ENCODE results near the gene AARS2.
"Not testable (repeated sequence)": the region's sequence is repeated elsewhere in the genome, so short reads cannot be mapped to it uniquely, and the experiment has no call there.

AARS2 gene

GRCh38 chr6:44328203-44328602 is 15.1 kb upstream of the AARS2 start:
- DNase-seq = not testable (repeated sequence)

DNA sequence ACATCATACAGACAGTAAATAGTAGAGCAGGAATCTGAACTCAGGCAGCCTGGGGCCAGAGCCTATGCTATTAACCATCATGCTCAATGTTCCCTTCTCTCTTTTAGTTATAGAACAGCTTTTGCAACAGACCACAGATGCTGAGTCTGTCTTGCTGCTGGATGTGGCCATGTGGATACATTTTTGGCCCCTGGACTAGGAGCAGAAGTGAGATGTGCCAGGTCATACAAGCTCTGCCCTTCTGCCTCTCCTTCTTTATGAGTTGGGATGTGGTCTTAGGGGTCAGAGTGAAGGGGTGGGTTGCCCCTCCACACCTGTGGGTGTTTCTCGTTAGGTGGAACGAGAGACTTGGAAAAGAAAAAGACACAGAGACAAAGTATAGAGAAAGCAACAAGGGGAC is 14.6 kb upstream of the AARS2 start:
- DNase-seq = no peak

DNA sequence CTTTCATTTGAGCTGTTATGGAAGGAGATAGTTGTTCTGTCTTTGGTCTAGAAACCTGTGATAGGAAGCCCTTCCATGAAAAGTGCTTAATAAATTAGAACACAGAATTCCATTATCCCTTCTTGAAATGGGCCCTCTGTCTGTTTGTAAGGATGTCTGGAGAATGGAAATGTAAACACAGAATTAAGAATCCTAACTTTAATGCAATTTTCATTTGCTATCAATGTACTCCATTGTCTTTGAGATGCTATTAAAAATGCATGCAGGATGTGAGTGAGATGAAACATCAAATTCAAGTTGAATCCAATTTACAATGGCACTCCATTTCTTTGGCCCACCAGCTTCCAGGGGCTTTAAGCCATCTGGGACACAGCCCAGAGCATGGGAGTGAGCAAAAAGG is 13.9 kb upstream of the AARS2 start:
- no peak for DNase-seq

- no peak for DNase-seq
Measured at GRCh38 chr6:44321210-44321609, 8.1 kb upstream of the AARS2 start.

GRCh38 chr6:44317136-44317631 is 4.0 kb upstream of the AARS2 start:
- DNase-seq = not testable (repeated sequence)

DNA sequence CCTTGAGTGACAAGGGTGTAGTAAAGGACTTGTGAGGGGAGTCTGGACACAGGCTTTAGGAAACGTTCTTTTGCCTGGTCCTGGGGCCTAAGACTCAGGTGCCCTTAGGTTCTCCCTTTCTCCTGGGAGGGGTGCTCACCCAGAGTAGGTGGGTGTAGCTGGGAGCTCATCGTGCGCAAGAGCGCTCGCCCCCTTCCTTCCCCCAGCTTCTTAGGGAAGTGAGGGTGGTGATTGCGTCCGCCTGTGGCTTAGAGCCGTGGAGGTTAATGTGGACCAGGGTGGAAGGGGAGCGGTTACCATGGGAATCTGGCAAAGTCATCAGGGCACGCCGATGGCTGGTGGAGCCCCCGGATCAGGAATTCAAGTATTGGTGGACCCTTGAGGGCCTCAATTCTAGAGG is 3.3 kb upstream of the AARS2 start:
- no peak for DNase-seq

DNA sequence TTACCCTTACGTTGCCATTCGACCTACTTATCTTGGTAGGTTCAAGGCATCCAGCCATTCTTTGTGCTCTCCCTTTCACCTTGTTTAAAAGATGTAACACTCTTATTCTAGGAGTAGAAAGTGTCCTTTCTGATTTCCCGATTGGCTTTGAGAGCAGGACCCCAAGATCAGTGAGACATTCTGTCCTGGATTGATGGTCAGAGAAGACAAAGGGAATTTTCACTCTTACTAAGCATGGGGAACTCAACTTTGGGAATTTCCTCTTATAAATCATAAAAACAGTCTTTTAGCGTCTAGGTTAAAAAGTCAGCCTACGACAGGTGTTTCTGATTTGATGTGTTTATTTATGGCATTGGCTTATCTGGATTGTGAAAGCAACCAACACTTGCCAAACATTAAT is 2.8 kb upstream of the AARS2 start:
- DNase-seq = no peak

DNA sequence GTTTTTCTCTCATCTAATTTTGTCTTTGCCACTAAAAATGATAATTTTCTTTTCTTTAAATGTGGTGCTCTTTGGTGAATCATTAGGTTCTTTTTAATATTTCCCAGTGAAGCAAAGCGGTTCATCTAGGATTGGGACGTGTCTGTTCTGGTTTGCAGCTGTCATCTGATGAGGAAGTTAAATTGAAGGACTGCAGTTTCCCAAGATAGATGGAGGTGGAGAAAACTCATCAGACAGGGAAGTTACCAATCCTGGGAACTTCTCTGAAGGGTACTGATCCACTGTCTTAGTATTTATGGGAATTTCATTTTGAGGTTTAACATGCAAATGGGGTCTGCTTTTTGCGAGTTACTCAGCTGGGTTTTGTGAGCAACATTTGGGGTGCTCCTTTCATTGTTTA is 2.4 kb upstream of the AARS2 start:
- DNase-seq = no peak

GRCh38 chr6:44314657-44315056 is 1.5 kb upstream of the AARS2 start:
- DNase-seq = not testable (repeated sequence)

DNA sequence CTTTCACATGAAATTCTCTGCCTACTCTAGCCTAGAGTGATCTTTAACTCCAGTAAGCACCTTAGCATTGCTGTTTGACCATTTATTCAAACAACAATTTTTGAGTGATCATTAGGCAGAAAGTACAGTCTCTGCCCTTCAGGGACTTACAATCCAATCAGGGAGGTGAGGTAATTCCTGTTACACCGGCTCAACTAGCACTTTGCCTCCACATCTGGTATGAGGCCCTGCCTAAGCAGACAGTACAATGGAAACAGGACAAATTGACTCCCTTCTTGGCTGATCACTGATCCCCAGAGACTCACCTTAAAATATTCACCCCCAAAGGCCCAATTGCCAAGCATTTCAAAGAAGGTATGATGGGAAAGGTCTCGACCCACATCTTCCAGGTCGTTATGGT is 1.4 kb downstream of the AARS2 start:
- DNase-seq = no peak

GRCh38 chr6:44311304-44311703 is 1.8 kb downstream of the AARS2 start:
- no peak for DNase-seq

DNA sequence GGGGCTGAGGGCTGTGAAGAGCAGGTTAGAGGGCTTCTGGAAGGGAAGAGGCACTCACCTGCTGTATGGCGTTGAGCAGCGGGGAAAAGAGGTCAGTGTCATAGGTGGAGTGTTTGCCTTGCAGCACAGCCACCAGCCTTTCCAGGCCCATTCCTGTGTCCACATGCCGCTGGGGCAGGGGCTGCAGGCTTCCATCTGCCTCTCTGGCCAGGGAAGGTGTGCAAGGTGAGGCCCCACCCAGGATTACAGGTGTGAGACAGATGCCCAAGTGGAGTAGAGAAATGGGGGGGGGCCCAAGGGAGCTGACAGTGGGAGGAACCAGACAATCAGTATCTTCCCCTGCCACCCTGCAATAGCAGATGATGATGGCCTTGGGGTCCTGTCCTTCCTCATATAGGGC is 2.9 kb downstream of the AARS2 start:
- DNase-seq = no peak

GRCh38 chr6:44309631-44310030 is 3.5 kb downstream of the AARS2 start:
- DNase-seq = no peak

DNA sequence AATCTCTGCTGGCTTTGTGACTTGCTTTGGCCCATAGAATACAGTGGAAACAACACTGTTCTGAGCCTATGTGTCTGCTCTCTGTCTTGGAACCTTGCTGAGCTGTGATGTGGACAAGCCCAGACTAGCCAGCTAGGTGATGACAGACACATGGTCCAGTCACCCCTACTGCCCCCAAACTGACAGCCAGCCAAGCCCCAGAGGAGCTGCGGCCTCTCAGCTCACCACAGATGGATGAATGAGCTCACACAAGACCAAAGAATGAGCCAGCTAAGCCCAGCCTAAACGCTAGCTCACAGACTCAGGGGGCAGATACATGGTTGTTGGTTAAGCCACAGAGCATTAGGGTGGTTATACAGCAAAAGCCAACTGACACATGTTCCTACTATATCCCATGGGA is 4.1 kb downstream of the AARS2 start:
- DNase-seq = no peak

GRCh38 chr6:44307217-44307616 is 5.9 kb downstream of the AARS2 start:
- no peak for DNase-seq

DNA sequence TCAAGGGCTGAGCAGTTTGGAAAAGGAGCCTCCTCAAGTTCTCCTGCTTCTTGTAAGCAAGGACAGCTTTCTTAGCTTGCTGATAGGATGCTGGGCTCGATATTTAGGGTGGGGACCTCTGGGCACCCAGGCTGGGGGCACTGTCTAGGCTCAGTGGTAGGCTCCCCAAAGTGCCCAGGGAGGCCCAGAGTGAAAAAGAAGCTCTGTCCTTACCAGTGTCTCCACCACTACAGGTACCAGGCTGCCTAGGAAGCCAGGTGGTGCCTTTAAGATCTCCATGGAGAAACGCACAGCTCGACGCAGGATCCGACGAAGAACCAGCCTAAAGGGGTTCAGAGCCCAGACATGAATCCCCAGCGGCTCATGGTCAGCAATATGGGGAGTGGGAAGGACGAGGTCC is 6.4 kb downstream of the AARS2 start:
- DNase-seq = no peak

- no peak for DNase-seq
Measured at GRCh38 chr6:44305200-44305725, 7.9 kb downstream of the AARS2 start.

DNA sequence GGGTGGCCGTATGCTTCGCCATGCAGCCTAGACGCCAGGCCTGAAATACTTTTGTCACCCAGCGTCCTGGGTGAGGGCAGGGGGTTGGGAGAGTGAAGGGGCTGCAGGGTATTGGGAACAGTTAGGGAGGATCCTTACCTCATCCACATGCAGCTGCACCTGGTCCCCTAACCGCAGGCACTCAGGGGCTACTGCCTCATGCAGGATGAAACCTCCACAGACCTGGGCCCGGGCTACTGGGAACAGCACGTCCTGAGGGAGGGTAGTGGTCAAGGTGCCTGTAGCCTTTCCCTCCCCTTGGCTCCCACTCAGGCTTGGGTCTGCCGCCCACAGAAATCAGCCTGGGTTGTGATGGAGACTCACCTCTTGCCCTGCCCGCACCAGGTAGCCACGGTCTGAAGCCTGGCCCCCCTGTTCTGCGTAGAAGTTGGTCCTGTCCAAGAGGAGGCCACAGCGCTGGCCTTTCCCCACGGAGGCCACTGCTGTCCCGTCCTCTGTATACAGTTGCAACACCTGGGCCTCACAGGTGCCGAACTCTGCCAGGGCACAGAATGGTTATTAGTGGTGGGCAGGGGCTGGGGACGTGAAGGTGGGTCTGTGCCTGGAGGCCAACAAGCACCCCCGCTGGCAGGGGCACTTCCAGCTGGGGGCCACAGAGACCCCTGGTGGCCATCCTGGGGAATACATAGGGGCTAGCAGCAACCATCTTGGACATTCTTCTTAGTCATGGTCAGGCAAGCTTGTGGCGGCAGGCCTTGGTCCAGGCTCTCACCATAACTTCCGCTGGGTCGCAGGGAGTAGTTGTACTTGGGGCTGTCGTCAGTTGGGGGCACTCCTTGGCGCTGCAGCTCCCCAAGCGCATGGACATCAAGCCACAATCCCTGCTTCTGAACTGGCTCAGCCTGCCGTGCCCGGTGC is 8.6 kb downstream of the AARS2 start:
- peak in 1 of 2 experiments; percentile 9 for DNase-seq

GRCh38 chr6:44303842-44304241 is 9.3 kb downstream of the AARS2 start:
- DNase-seq = no peak

- DNase-seq = no peak
Measured at GRCh38 chr6:44302856-44303255, 10.3 kb downstream of the AARS2 start.

GRCh38 chr6:44301782-44302564 is 11.2 kb downstream of the AARS2 start:
- no peak for DNase-seq

DNA sequence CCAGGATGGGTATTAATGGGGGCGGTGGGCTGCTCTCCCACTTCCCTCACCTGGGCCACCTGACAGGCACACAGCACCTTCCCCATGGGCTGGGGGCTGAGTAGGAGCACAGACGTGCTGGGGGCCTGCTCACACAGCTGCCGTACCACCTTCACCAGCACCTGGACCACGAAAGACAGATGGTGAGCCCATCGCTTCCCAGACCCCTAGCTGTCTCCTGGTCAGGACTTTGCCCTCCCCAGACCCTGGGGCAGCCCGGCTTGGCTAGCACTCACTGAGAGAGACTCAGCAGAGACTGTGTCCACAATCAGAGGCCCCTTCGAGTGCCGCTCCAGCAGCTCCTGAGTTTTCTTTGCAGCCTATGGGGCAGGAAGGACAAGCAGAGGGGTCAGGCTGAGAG is 12.0 kb downstream of the AARS2 start:
- DNase-seq = no peak

GRCh38 chr6:44300292-44300823 is 12.8 kb downstream of the AARS2 start:
- DNase-seq = no peak

Measured in SW 1271 (cell line).